B cell (primary cell): ENCODE results near the gene TBC1D14. TPM values are rescaled to one million over a fixed set of nuclear protein-coding genes. Genes with fewer than 3 reads are reported as not detected.

Source experiments
- ATAC-seq: fragments of 200-7000 bp; cut with Tn5 transposase; one replicate; pipeline ENCODE4 v1.10.0; 2021; ENCODE audit warnings: low read depth, mild to moderate bottlenecking, moderate number of reproducible peaks, moderate library complexity
- CTCF ChIA-PET: fragments of 350-600 bp; sonication (Branson Sonifier 250); formaldehyde crosslinking; loops from one replicate; lab custom pipeline; 2021; ENCODE audit warnings: antibody characterized with exemption, inconsistent platforms; lab: Charles Lee
- POLR2A ChIA-PET: fragments of 350-600 bp; sonication (Branson Sonifier 250); formaldehyde crosslinking; loops from one replicate; lab custom pipeline; 2021; ENCODE audit warnings: antibody characterized with exemption; lab: Charles Lee
- DNase-seq: peaks from one replicate; pipeline ENCODE4 v3.0.0; 2013
- H2AFZ ChIP-seq: 2 replicates; pipeline ENCODE4 v1.6.1; 2012; ENCODE audit warnings: mild to moderate bottlenecking, low read depth, low read length; ENCODE audit not compliant: insufficient read depth, poor library complexity, severe bottlenecking
- H3K27ac ChIP-seq, 2 donors: 1 replicate in 1 of 2; 2 replicates in 1 of 2; pipeline ENCODE4 v1.5.1; 2012 to 2013; ENCODE audit warnings: low read length in 2 of 2, mild to moderate bottlenecking in 2 of 2, moderate library complexity in 1 of 2
- H3K27me3 ChIP-seq, 4 experiments: fragments of 200-600 bp in 1 of 4; sonication (generic) in 1 of 4; replicated peaks in 1 of 4; 1 replicate in 2 of 4; 2 replicates in 2 of 4; pipeline versions ENCODE4 v1.6.1 to v1.7.0; 2013 to 2016; ENCODE audit warnings: low read length in 3 of 4, mild to moderate bottlenecking in 2 of 4, mixed read lengths in 1 of 4, moderate library complexity in 1 of 4; ENCODE audit not compliant: insufficient read depth in 4 of 4, control insufficient read depth in 3 of 4; ENCODE audit errors: control extremely low read depth in 1 of 4
- H3K36me3 ChIP-seq, 2 experiments: replicated peaks in 1 of 2; 1 replicate in 1 of 2; 2 replicates in 1 of 2; pipeline versions ENCODE4 v1.6.1 to v1.7.1; 2013; ENCODE audit warnings: low read length in 1 of 2; ENCODE audit not compliant: insufficient read depth in 2 of 2, control insufficient read depth in 1 of 2; ENCODE audit errors: control extremely low read depth in 1 of 2, extremely low read depth in 1 of 2
- H3K4me1 ChIP-seq, 2 donors: fragments of 200-600 bp in 1 of 2; sonication (generic) in 1 of 2; 1 replicate in 1 of 2; 2 replicates in 1 of 2; pipeline versions ENCODE4 v1.5.1 to v1.6.1; 2013 to 2017; ENCODE audit warnings: low read length in 2 of 2; ENCODE audit not compliant: control insufficient read depth in 2 of 2, insufficient read depth in 2 of 2
- H3K4me2 ChIP-seq: replicated peaks from 2 replicates; pipeline ENCODE3; 2012; ENCODE audit warnings: mild to moderate bottlenecking, low read depth, low read length; ENCODE audit not compliant: poor library complexity, severe bottlenecking
- H3K4me3 ChIP-seq, 5 experiments: fragments of 200-600 bp in 1 of 5; sonication (generic) in 1 of 5; 1 replicate in 3 of 5; 2 replicates in 2 of 5; pipeline versions ENCODE4 v1.5.1 to v1.7.0; 2011 to 2016; ENCODE audit warnings: low read length in 4 of 5, mild to moderate bottlenecking in 4 of 5, low read depth in 2 of 5, control low read depth in 1 of 5, moderate library complexity in 1 of 5; ENCODE audit not compliant: insufficient read depth in 1 of 5; ENCODE audit errors: control extremely low read depth in 1 of 5, extremely low read depth in 1 of 5
- H3K79me2 ChIP-seq: fragments of 200-600 bp; sonication (generic); one replicate; pipeline ENCODE4 v1.6.0; 2016; ENCODE audit warnings: low read length; ENCODE audit not compliant: control insufficient read depth, insufficient read depth
- H3K9ac ChIP-seq: fragments of 200-600 bp; sonication (generic); 2 replicates; pipeline ENCODE4 v1.6.1; 2017; ENCODE audit warnings: mild to moderate bottlenecking, low read length, moderate library complexity
- H3K9me3 ChIP-seq, 3 donors: one replicate each; pipeline versions ENCODE4 v1.6.1 to v1.7.1; 2013; ENCODE audit warnings: low read length in 2 of 3; ENCODE audit not compliant: control insufficient read depth in 2 of 3, insufficient read depth in 1 of 3; ENCODE audit errors: control extremely low read depth in 1 of 3
- H4K20me1 ChIP-seq: 2 replicates; pipeline ENCODE4 v1.6.0; 2012; ENCODE audit warnings: mild to moderate bottlenecking, low read length; ENCODE audit not compliant: insufficient read depth, control insufficient read depth, poor library complexity, severe bottlenecking
- H3K27ac Mint-ChIP-seq: one replicate; pipeline ENCODE4 v1.8.0; 2021; ENCODE audit warnings: mixed read lengths
- H3K27me3 Mint-ChIP-seq: one replicate; pipeline ENCODE4 v1.8.0; 2021; ENCODE audit warnings: mixed read lengths
- H3K4me1 Mint-ChIP-seq: one replicate; pipeline ENCODE4 v1.8.0; 2021; ENCODE audit warnings: mixed read lengths
- H3K4me3 Mint-ChIP-seq: one replicate; pipeline ENCODE4 v1.8.0; 2021; ENCODE audit warnings: mixed read lengths
- H3K9me3 Mint-ChIP-seq: one replicate; pipeline ENCODE4 v1.8.0; 2022; ENCODE audit warnings: mixed read lengths; ENCODE audit not compliant: insufficient read depth
- CTCF ChIP-seq: fragments of 200-600 bp; IDR thresholded peaks from one replicate; pipeline ENCODE4 v1.8.0; 2022; ENCODE audit warnings: antibody characterized with exemption, mild to moderate bottlenecking
- EZH2 ChIP-seq: IDR thresholded peaks from 2 replicates; pipeline ENCODE4 v1.6.1; 2012; ENCODE audit warnings: borderline replicate concordance, low read depth, mild to moderate bottlenecking, moderate library complexity, low read length; ENCODE audit not compliant: insufficient read depth, poor library complexity, severe bottlenecking
- intact Hi-C: fragments of 100-400 bp; cut with micrococcal nuclease; formaldehyde crosslinking; loops from one replicate; pipeline ENCODE4 v1.10.0; 2022
- polyA plus RNA-seq: library from polyadenylated mRNA; depleted of rRNA; stranded (reverse); fragments of >200 nt; gene quantifications from 2 replicates; pipeline ENCODE4 v1.2.3, GENCODE V29; 2012
- total RNA-seq, 2 donors: library from RNA; stranded (reverse); fragments of 120-200 nt in 1 of 2; gene quantifications; 1 replicate in 1 of 2; 2 replicates in 1 of 2; pipeline versions ENCODE4 v1.2.3 to v1.2.4, GENCODE V29; 2013 to 2022

Gene TBC1D14
- total and polyA plus RNA-seq, 2 donors (not counting 1 experiment from before 2014, with no cell fraction given), result 21.9 to 42.0 TPM

DNA sequence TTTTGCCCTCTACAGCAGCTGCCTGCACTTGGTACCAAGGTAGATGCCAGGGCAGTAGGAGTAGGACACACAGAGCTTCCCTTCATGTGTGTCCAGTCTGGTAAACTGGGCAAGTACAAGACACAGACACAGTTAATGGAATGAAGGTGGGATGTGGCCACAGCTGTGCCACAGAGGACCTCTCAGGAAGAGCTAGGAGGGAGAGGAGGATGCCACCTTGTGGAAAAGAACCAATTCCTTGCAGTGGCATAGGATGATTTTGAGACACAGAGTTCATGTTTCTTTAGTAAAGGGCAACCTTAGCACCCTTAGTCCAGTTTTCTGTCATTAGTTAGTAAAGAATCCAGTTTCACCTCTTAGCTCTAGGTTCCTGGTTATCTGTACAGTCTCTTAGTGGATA is 36.3 kb upstream of the TBC1D14 start:
- intact Hi-C loops, result no loop called here
- no peaks in the 10 kb centered on the region for H4K20me1 ChIP-seq

More for the DNA sequence above, 36.3 kb upstream of the TBC1D14 start:
- TF ChIP-seq CTCF (no peak), EZH2 (no peak)
- DNase-seq (no peak), ATAC-seq (no peak)
- Histone ChIP-seq H3K36me3 (peaks cover 0 to 25% of the 10 kb centered on the region in 2 experiments), H3K9me3 (no peaks in the 10 kb centered on the region), H3K4me2 (no peak overlapping the region), H3K79me2 (no peaks in the 10 kb centered on the region), H3K4me3 (no peak overlapping the region), H3K27ac (no peak overlapping the region), H2AFZ (no peak overlapping the region), H3K27me3 (no peaks in the 10 kb centered on the region), H3K9ac (no peak overlapping the region), H3K4me1 (peaks cover 10 to 14% of the 10 kb centered on the region in 2 donors)
- H3K9me3 Mint-ChIP-seq, result no peaks in the 10 kb centered on the region
- CTCF ChIA-PET, result interaction anchor here (0.6 to 5.1 kb wide), 43 partner anchors 10 to 623 kb away, joined by 3 to 163 read pairs (median 4); partner anchors contain the start of genes BLOC1S4, MRFAP1L1, TADA2B and TBC1D14
- H3K4me3 Mint-ChIP-seq, result no peak overlapping the region
- H3K4me1 Mint-ChIP-seq, result peaks cover 12% of the 10 kb centered on the region
- no peak overlapping the region for H3K27ac Mint-ChIP-seq
- POLR2A ChIA-PET, result interaction anchor here (0.6 to 0.8 kb wide), 3 partner anchors 102 to 235 kb away, joined by 3 to 5 read pairs (median 4); no protein-coding TSS in a partner anchor
- H3K27me3 Mint-ChIP-seq, result no peaks in the 10 kb centered on the region
